H1 (cell line): ENCODE data around the gene BMPR1A. TPM values are rescaled to one million over a fixed set of nuclear protein-coding genes. Genes with fewer than 3 reads are reported as not detected.

ENCODE experiments used
- CTCF ChIA-PET: fragments of 300-600 bp; sonication (Branson Sonifier 250); formaldehyde crosslinking; loops from one replicate; lab custom pipeline; 2021; ENCODE audit not compliant: partially characterized antibody; lab: Charles Lee
- POLR2A ChIA-PET: fragments of 300-600 bp; sonication (Branson Sonifier 250); formaldehyde crosslinking; loops from one replicate; lab custom pipeline; 2021; ENCODE audit warnings: inconsistent platforms; ENCODE audit not compliant: partially characterized antibody; lab: Charles Lee
- DNase-seq, 2 experiments: peaks; one replicate each; pipeline versions ENCODE4 v3.0.0 to v3.0.0-alpha.2; 2010 to 2022; ENCODE audit warnings: low spot score in 2 of 2, low read depth in 1 of 2, mixed read lengths in 1 of 2
- FAIRE-seq: peaks from 2 replicates; lab custom pipeline; 2011; peaks lifted over from hg19 to GRCh38; lab: Jason Lieb, UNC
- H2AFZ ChIP-seq: 2 replicates; pipeline ENCODE4 v1.8.1; 2012; ENCODE audit warnings: low read length, inconsistent platforms
- H2AK5ac ChIP-seq: 2 replicates; pipeline ENCODE4 v1.6.1; 2013; ENCODE audit warnings: low read depth, low read length
- H2BK120ac ChIP-seq: replicated peaks from 2 replicates; pipeline ENCODE3; 2013; ENCODE audit warnings: low read depth, low read length, inconsistent platforms
- H2BK12ac ChIP-seq: 2 replicates; pipeline ENCODE4 v1.6.1; 2013; ENCODE audit warnings: low read depth, low read length
- H2BK15ac ChIP-seq: 2 replicates; pipeline ENCODE4 v1.6.1; 2013; ENCODE audit warnings: low read length
- H2BK20ac ChIP-seq: 2 replicates; pipeline ENCODE4 v1.6.1; 2013; ENCODE audit warnings: low read length
- H2BK5ac ChIP-seq: 2 replicates; pipeline ENCODE4 v1.6.1; 2013; ENCODE audit warnings: low read depth, low read length
- H3K14ac ChIP-seq: 2 replicates; pipeline ENCODE4 v1.6.1; 2013; ENCODE audit warnings: inconsistent platforms; ENCODE audit not compliant: insufficient read length
- H3K18ac ChIP-seq: 2 replicates; pipeline ENCODE4 v1.6.1; 2013; ENCODE audit warnings: low read length; ENCODE audit errors: extremely low read depth
- H3K23ac ChIP-seq: 2 replicates; pipeline ENCODE4 v1.6.1; 2013; ENCODE audit warnings: inconsistent platforms; ENCODE audit not compliant: insufficient read length
- H3K23me2 ChIP-seq: 2 replicates; pipeline ENCODE4 v1.6.1; 2013; ENCODE audit warnings: low read depth, low read length
- H3K27ac ChIP-seq: 2 replicates; pipeline ENCODE4 v1.6.1; 2011; ENCODE audit warnings: low read depth, low read length, inconsistent platforms
- H3K27me3 ChIP-seq, 4 experiments: replicated peaks in 1 of 4; 1 replicate in 1 of 4; 2 replicates in 3 of 4; pipeline versions ENCODE4 v1.6.1 to v1.8.1; 2011 to 2013; ENCODE audit warnings: low read length in 3 of 4, mild to moderate bottlenecking in 3 of 4, inconsistent platforms in 2 of 4, mixed read lengths in 2 of 4, moderate library complexity in 1 of 4; ENCODE audit not compliant: control insufficient read depth in 3 of 4, insufficient read depth in 3 of 4; ENCODE audit errors: extremely low read depth in 1 of 4
- H3K36me3 ChIP-seq, 4 experiments: 2 replicates each; pipeline versions ENCODE4 v1.6.1 to v1.8.1; 2011 to 2013; ENCODE audit warnings: mild to moderate bottlenecking in 4 of 4, low read length in 3 of 4, moderate library complexity in 2 of 4, control low read depth in 1 of 4, inconsistent platforms in 1 of 4; ENCODE audit not compliant: insufficient read depth in 4 of 4, control insufficient read depth in 2 of 4
- H3K4ac ChIP-seq: replicated peaks from 2 replicates; pipeline ENCODE3; 2013; ENCODE audit warnings: low read length, low read depth, mixed read lengths, inconsistent platforms; ENCODE audit not compliant: insufficient read length
- H3K4me1 ChIP-seq, 4 experiments: replicated peaks in 1 of 4; 1 replicate in 1 of 4; 2 replicates in 3 of 4; pipeline versions ENCODE4 v1.6.1 to v1.8.1; 2011 to 2013; ENCODE audit warnings: low read length in 3 of 4, inconsistent platforms in 2 of 4, mixed read lengths in 1 of 4; ENCODE audit not compliant: insufficient read depth in 4 of 4, control insufficient read depth in 3 of 4
- H3K4me2 ChIP-seq, 2 experiments: 2 replicates each; pipeline versions ENCODE4 v1.6.1 to v1.8.1; 2011 to 2013; ENCODE audit warnings: low read depth in 2 of 2, low read length in 2 of 2, control low read depth in 1 of 2, inconsistent platforms in 1 of 2, mild to moderate bottlenecking in 1 of 2; ENCODE audit not compliant: insufficient read depth in 1 of 2
- H3K4me3 ChIP-seq, 4 experiments: fragments of 200-600, 300-600 bp in 1 of 4; sonication (generic), shearing (Covaris generic), sonication (Bioruptor Twin) in 1 of 4; 2 replicates each; pipeline versions ENCODE4 v1.5.1 to v1.8.1; 2011 to 2016; ENCODE audit warnings: low read length in 4 of 4, low read depth in 3 of 4, control low read depth in 2 of 4, inconsistent platforms in 2 of 4, mild to moderate bottlenecking in 2 of 4, mixed read lengths in 1 of 4, moderate library complexity in 1 of 4; ENCODE audit not compliant: insufficient read depth in 2 of 4; ENCODE audit errors: extremely low read depth in 1 of 4
- H3K56ac ChIP-seq: replicated peaks from 2 replicates; pipeline ENCODE3; 2013; ENCODE audit warnings: low read depth, mild to moderate bottlenecking, mixed read lengths, low read length, inconsistent platforms; ENCODE audit not compliant: insufficient read length
- H3K79me1 ChIP-seq: 2 replicates; pipeline ENCODE4 v1.6.1; 2013; ENCODE audit warnings: low read depth, low read length, control low read depth
- H3K79me2 ChIP-seq, 2 experiments: 2 replicates each; pipeline versions ENCODE4 v1.6.1 to v1.8.1; 2012 to 2013; ENCODE audit warnings: low read length in 2 of 2, mild to moderate bottlenecking in 2 of 2, inconsistent platforms in 1 of 2; ENCODE audit not compliant: insufficient read depth in 2 of 2, control insufficient read depth in 1 of 2
- H3K9ac ChIP-seq, 4 experiments: replicated peaks in 1 of 4; 1 replicate in 1 of 4; 2 replicates in 3 of 4; pipeline versions ENCODE4 v1.6.1 to v1.8.1; 2011 to 2013; ENCODE audit warnings: low read depth in 3 of 4, low read length in 3 of 4, control low read depth in 2 of 4, mild to moderate bottlenecking in 2 of 4, moderate library complexity in 2 of 4, inconsistent platforms in 1 of 4; ENCODE audit errors: extremely low read depth in 1 of 4
- H3K9me3 ChIP-seq, 2 experiments: 2 replicates each; pipeline versions ENCODE4 v1.6.1 to v1.8.1; 2012 to 2013; ENCODE audit warnings: mild to moderate bottlenecking in 2 of 2, moderate library complexity in 2 of 2, control low read depth in 1 of 2, inconsistent platforms in 1 of 2, low read depth in 1 of 2, low read length in 1 of 2, mixed read lengths in 1 of 2; ENCODE audit not compliant: insufficient read depth in 2 of 2
- H4K20me1 ChIP-seq, 2 experiments: replicated peaks in 1 of 2; 2 replicates each; pipeline versions ENCODE3 to v1.8.1; 2011 to 2013; ENCODE audit warnings: inconsistent platforms in 2 of 2, low read length in 2 of 2, mild to moderate bottlenecking in 1 of 2; ENCODE audit not compliant: insufficient read depth in 2 of 2, control insufficient read depth in 1 of 2
- H4K5ac ChIP-seq: 2 replicates; pipeline ENCODE4 v1.6.1; 2013; ENCODE audit warnings: low read length, low read depth, mixed read lengths, inconsistent platforms; ENCODE audit not compliant: insufficient read length
- H4K8ac ChIP-seq: 2 replicates; pipeline ENCODE4 v1.8.0; 2013; ENCODE audit warnings: mild to moderate bottlenecking, moderate library complexity, low read length, inconsistent platforms; ENCODE audit not compliant: insufficient read depth; ENCODE audit errors: extremely low read depth
- H4K91ac ChIP-seq: replicated peaks from 2 replicates; pipeline ENCODE3; 2013; ENCODE audit warnings: low read length, mixed read lengths, inconsistent platforms; ENCODE audit not compliant: insufficient read length
- WGBS, 2 experiments: shearing (Covaris generic) in 1 of 2; methylation state at CpG; one replicate each; pipeline versions ENCODE4 v1.1.6 to v1.1.7; 2013 to 2015; ENCODE audit warnings: low lambda C conversion rate in 2 of 2, mixed read lengths in 2 of 2, inconsistent platforms in 1 of 2, low coverage in 1 of 2, missing lambda C conversion rate in 1 of 2; ENCODE audit not compliant: insufficient replicate concordance in 2 of 2, insufficient coverage in 1 of 2, insufficient read length in 1 of 2; ENCODE audit errors: extremely low coverage in 1 of 2, missing lambda C conversion rate in 1 of 2; 5-methylcytosine and 5-hydroxymethylcytosine counted together
- polyA plus RNA-seq, 7 experiments: library from polyadenylated mRNA; depleted of rRNA in 3 of 7; stranded (reverse) in 5 of 7; unstranded in 2 of 7; fragments of >200 nt in 5 of 7; fragments of 200-250 nt in 2 of 7; gene quantifications; 1 replicate in 5 of 7; 2 replicates in 1 of 7; 4 replicates in 1 of 7; pipeline versions ENCODE4 v1.2.1 to v1.2.3, GENCODE V29; 2011 to 2013; ENCODE audit warnings: missing spikeins in 2 of 7, mixed read lengths in 2 of 7
- total RNA-seq: library from RNA; stranded (reverse); fragmentation: NEBNext Ultra II Directional; extraction: Animal tissue kit (Norgen Biotek cat#: 25700); gene quantifications from 2 replicates; pipeline ENCODE4 v1.2.1, GENCODE V29; 2021

BMPR1A gene
- total and polyA plus RNA-seq, 2 of the 8 experiments (the other 6 are each of a cell fraction or from before 2014, with no cell fraction given) = 34.4 to 129 TPM

- Histone ChIP-seq H3K36me3 (no peaks in the 10 kb centered on the region), H3K27me3 (no peaks in the 10 kb centered on the region; a peak in 2 of 7 replicates), H3K27ac (no peak overlapping the region), H3K9ac (no peak overlapping the region), H3K4me2 (no peak overlapping the region), H3K14ac (no peak overlapping the region), H4K5ac (no peak overlapping the region), H2BK12ac (peak overlapping the region; percentile 93), H3K9me3 (no peaks in the 10 kb centered on the region), H3K56ac (no peak overlapping the region), H2BK120ac (no peak overlapping the region), H3K4ac (peak overlapping the region; percentile 55), H2BK15ac (peak overlapping the region; percentile 75), H2BK5ac (peak overlapping the region; percentile 73; the same call in 1 of the 2 replicates), H2AFZ (no peak overlapping the region), H4K91ac (peak overlapping the region; percentile 63), H3K18ac (peak overlapping the region; percentile 84), H2BK20ac (peak overlapping the region; percentile 93), H4K20me1 (no peaks in the 10 kb centered on the region), H3K79me2 (no peaks in the 10 kb centered on the region), H3K23me2 (no peaks in the 10 kb centered on the region), H2AK5ac (peak overlapping the region; percentile 25; the same call in 1 of the 2 replicates), H3K79me1 (no peaks in the 10 kb centered on the region), H3K4me3 (no peak overlapping the region), H4K8ac (no peak overlapping the region), H3K23ac (no peak overlapping the region), H3K4me1 (peaks cover 2 to 5% (median 3%) of the 10 kb centered on the region in 4 experiments; a peak in 5 of 7 replicates)
- ChIA-PET POLR2A (interaction anchor here (1.8 to 2.8 kb wide), 4 partner anchors 9 to 24 kb away, joined by 5 to 38 read pairs (median 10); partner anchors contain the start of gene MMRN2), CTCF (interaction anchor here (0.6 to 26.4 kb wide), 23 partner anchors 9 to 294 kb away, joined by 3 to 975 read pairs (median 5); partner anchors contain the start of genes ADIRF, MMRN2 and SNCG)
- FAIRE-seq = no peak
- 93% methylated on average over 13 of the region's 13 CpGs; no CpG with 5 or more reads in 1 of the 2 experiments for WGBS, 2 experiments
- peak in 1 of 2 experiments; percentile 49 for DNase-seq
These were observed 190.1 kb downstream of the BMPR1A start for GRCh38 chr10:86946213-86947155.
